ENCODE results near the gene EHHADH. TPM values are rescaled to one million over a fixed set of nuclear protein-coding genes. Genes with fewer than 3 reads are reported as not detected.

The EHHADH gene
- total RNA-seq, 1 experiment from 2014 or later, result 10.7 TPM

- H3K9ac ChIP-seq (ENCODE audit: low read length), result no peak overlapping the region
- no peaks in the 10 kb centered on the region for H3K9me3 ChIP-seq (ENCODE audit: control insufficient read depth in 1 of 2, insufficient read depth in 1 of 2, low read depth in 1 of 2, low read length in 2 of 2)
- H3K36me3 ChIP-seq (ENCODE audit: control insufficient read depth in 1 of 2, insufficient read depth in 2 of 2, low read length in 2 of 2), result no peaks in the 10 kb centered on the region
- H3K4me1 ChIP-seq (ENCODE audit: control insufficient read depth in 1 of 2, insufficient read depth in 2 of 2, low read length in 2 of 2), result no peaks in the 10 kb centered on the region
- no peaks in the 10 kb centered on the region for H3K9me2 ChIP-seq (ENCODE audit: insufficient read depth)
- no TSS peak for BruUV-seq (replicated peaks)
- ATAC-seq (no peak), DNase-seq (ENCODE audit: low read depth, low spot score) (no peak)
- POLR2A ChIA-PET, result no interaction called here
- RAD21 ChIA-PET (ENCODE audit: low non-redundant PET in 1 of 2, low total read pairs in 2 of 2, uncharacterized antibody in 2 of 2, unreplicated experiment in 2 of 2), result no interaction called here
- H3K4me3 ChIP-seq (replicated peaks in 1 of 2; ENCODE audit: low read depth in 1 of 2, low read length in 2 of 2), result no peak overlapping the region
- H4K20me1 ChIP-seq (ENCODE audit: insufficient read depth), result no peaks in the 10 kb centered on the region
- intact Hi-C loops (cut with micrococcal nuclease), result no loop called here
- no peak for TF ChIP-seq SRF (IDR thresholded peaks at IDR 0.05; ENCODE audit: low read depth)
- TF ChIP-seq SP1 (IDR thresholded peaks at IDR 0.05; ENCODE audit: low read depth), result no peak
- no peak for TF ChIP-seq MAX (IDR thresholded peaks at IDR 0.05)
- TF ChIP-seq ELF1 (IDR thresholded peaks at IDR 0.05; ENCODE audit: borderline replicate concordance, low read depth), result no peak
- no peak for TF ChIP-seq JUND (IDR thresholded peaks at IDR 0.05)
- TF ChIP-seq POLR2AphosphoS5 (IDR thresholded peaks at IDR 0.05; ENCODE audit: low read depth, low read length), result no peak
- TF ChIP-seq EZH2 (IDR thresholded peaks at IDR 0.05), result no peak
- no peak for TF ChIP-seq EZH2phosphoT487 (IDR thresholded peaks at IDR 0.05; ENCODE audit: borderline replicate concordance)
- no peak for TF ChIP-seq POLR2A (IDR thresholded peaks at IDR 0.05; ENCODE audit: borderline replicate concordance, extremely low read depth, insufficient read depth, insufficient read length)
- peaks cover 28% of the 10 kb centered on the region for H3K27me3 ChIP-seq (ENCODE audit: insufficient read depth, low read length)
- no peaks in the 10 kb centered on the region for H3K79me2 ChIP-seq (ENCODE audit: insufficient read depth, low read length)
- no peak overlapping the region for H2AFZ ChIP-seq (ENCODE audit: low read depth, low read length, poor library complexity, severe bottlenecking)
- CTCF ChIA-PET, result no interaction called here
- no peak overlapping the region for H3K27ac ChIP-seq (ENCODE audit: low read depth, low read length)
- no peak overlapping the region for H3K4me2 ChIP-seq (ENCODE audit: low read length)
These were observed 109.1 kb downstream of the EHHADH start for GRCh38 chr3:185144784-185145183.

Small RNA genes lying within 50 kb of the gene (microRNA-seq; reads per million reads assigned to microRNA genes)
- gene MIR5588 (ENCODE audit: borderline number of aligned reads), result not detected

Other genes starting within 250 kb of the EHHADH start
- not detected for gene C3orf70, start 101.0 kb downstream of the EHHADH start, total RNA-seq (2021; ENCODE audit: unreplicated experiment)
- 21.0 TPM for gene MAP3K13, start 109.1 kb upstream of the EHHADH start, total RNA-seq (2021; ENCODE audit: unreplicated experiment)
- 25.4 TPM for gene TMEM41A, start 245.0 kb upstream of the EHHADH start, total RNA-seq (2021; ENCODE audit: unreplicated experiment)

Data from HCT116 (cell line).